OCI-LY3 (cell line): ENCODE data around the gene AKT1S1.

ENCODE experiments used
- H2AFZ ChIP-seq: fragments of 200-600, 300-600 bp; shearing (Covaris generic); 2 replicates; pipeline ENCODE4 v1.6.0; 2014; ENCODE audit warnings: antibody characterized with exemption, low read depth, low read length
- H3K27ac ChIP-seq: fragments of 200-600, 300-600 bp; sonication (generic); 2 replicates; pipeline ENCODE4 v1.5.1; 2014; ENCODE audit warnings: mild to moderate bottlenecking, low read length, moderate library complexity, mixed read lengths
- H3K27me3 ChIP-seq: fragments of 200-600, 300-600 bp; sonication (generic); 2 replicates; pipeline ENCODE4 v1.6.1; 2014; ENCODE audit warnings: low read depth, low read length, mixed read lengths
- H3K36me3 ChIP-seq: fragments of 200-600, 300-600 bp; sonication (generic); replicated peaks from 2 replicates; pipeline ENCODE3; 2014; ENCODE audit warnings: low read depth, low read length, mixed read lengths
- H3K4me1 ChIP-seq: fragments of 300-600, 200-600 bp; sonication (generic); 2 replicates; pipeline ENCODE4 v1.6.1; 2014; ENCODE audit warnings: low read length, mixed read lengths
- H3K4me2 ChIP-seq: fragments of 200-600, 300-600 bp; sonication (generic); 2 replicates; pipeline ENCODE4 v1.6.1; 2014; ENCODE audit warnings: low read length, mixed read lengths
- H3K4me3 ChIP-seq: fragments of 300-600, 200-600 bp; sonication (generic); 2 replicates; pipeline ENCODE4 v1.5.1; 2014; ENCODE audit warnings: antibody characterized with exemption, mild to moderate bottlenecking, low read length, moderate library complexity
- H3K79me2 ChIP-seq: fragments of 300-600, 200-600 bp; shearing (Covaris generic); 2 replicates; pipeline ENCODE4 v1.6.1; 2014; ENCODE audit warnings: mild to moderate bottlenecking, low read length, mixed read lengths
- H3K9ac ChIP-seq: fragments of 300-600, 200-600 bp; shearing (Covaris generic); 2 replicates; pipeline ENCODE4 v1.6.0; 2014; ENCODE audit warnings: mild to moderate bottlenecking, low read length, moderate library complexity
- H3K9me3 ChIP-seq: fragments of 200-600, 300-600 bp; shearing (Covaris generic); 2 replicates; pipeline ENCODE4 v1.6.1; 2014; ENCODE audit warnings: low read length, mixed read lengths; ENCODE audit not compliant: insufficient read depth
- H4K20me1 ChIP-seq: fragments of 200-600, 300-600 bp; sonication (generic); 2 replicates; pipeline ENCODE4 v1.6.1; 2016; ENCODE audit warnings: low read length, mixed read lengths; ENCODE audit not compliant: insufficient read depth
- CTCF ChIP-seq: fragments of 200-600, 300-600 bp; sonication (generic); IDR thresholded peaks from 2 replicates; pipeline ENCODE4 v1.5.1; 2014; ENCODE audit warnings: antibody characterized with exemption, low read length, low read depth
- EZH2phosphoT487 ChIP-seq: fragments of 200-600 bp; shearing (Covaris generic); IDR thresholded peaks from 2 replicates; pipeline ENCODE4 v1.6.1; 2018; ENCODE audit warnings: antibody characterized with exemption, mixed run types, low read depth

Gene AKT1S1

GRCh38 chr19:49879243-49879963, 2.2 kb upstream of the AKT1S1 start:
- 0 out of 2 replicates have a peak overlapping the region, but pooled peaks have one; percentile 85 for H3K4me2 ChIP-seq
- peaks cover 20% of the 10 kb centered on the region for H3K4me1 ChIP-seq
- no peaks in the 10 kb centered on the region for H3K9me3 ChIP-seq
- H4K20me1 ChIP-seq = no peaks in the 10 kb centered on the region; the same call in 1 of the 2 replicates
- TF ChIP-seq EZH2phosphoT487 (no peak), CTCF (no peak)
- H3K27ac ChIP-seq = peak overlapping the region; percentile 85; the same call in 1 of the 2 replicates
- no peak overlapping the region for H2AFZ ChIP-seq
- H3K9ac ChIP-seq = no peak overlapping the region
- no peaks in the 10 kb centered on the region for H3K27me3 ChIP-seq
- H3K36me3 ChIP-seq = peaks cover 52% of the 10 kb centered on the region
- H3K4me3 ChIP-seq = no peak overlapping the region
- peaks cover 31% of the 10 kb centered on the region for H3K79me2 ChIP-seq

DNA sequence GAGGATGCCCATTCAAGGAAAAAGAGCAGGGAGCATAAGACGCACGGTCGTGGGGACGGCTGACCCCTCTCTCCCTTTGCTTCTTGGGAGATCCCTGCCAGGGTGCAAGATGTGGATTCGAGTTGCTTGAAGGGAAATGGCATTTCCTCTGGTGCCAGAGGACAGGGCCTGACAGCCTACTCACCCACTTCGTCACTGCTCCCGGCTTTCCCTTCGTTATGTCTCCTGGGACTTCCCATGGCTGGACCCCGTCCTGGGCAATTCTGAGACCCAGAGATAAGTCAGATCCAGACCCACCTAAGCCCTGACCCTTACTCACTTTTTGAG, 1.6 kb upstream of the AKT1S1 start:
- TF ChIP-seq EZH2phosphoT487 (no peak), CTCF (no peak)
- Histone ChIP-seq H3K9me3 (no peaks in the 10 kb centered on the region), H2AFZ (no peak overlapping the region), H3K79me2 (peaks cover 33% of the 10 kb centered on the region), H3K4me3 (peak overlapping the region; percentile 88), H3K9ac (0 out of 2 replicates have a peak overlapping the region, but pooled peaks have one; percentile 90), H4K20me1 (no peaks in the 10 kb centered on the region; the same call in 1 of the 2 replicates), H3K27ac (peak overlapping the region; percentile 85; the same call in 1 of the 2 replicates), H3K4me2 (peak overlapping the region; percentile 85), H3K27me3 (no peaks in the 10 kb centered on the region), H3K4me1 (peaks cover 20% of the 10 kb centered on the region), H3K36me3 (peaks cover 45% of the 10 kb centered on the region)

GRCh38 chr19:49877879-49878743, 956 bp upstream of the AKT1S1 start:
- Histone ChIP-seq H2AFZ (peak overlapping the region; percentile 67; the same call in 1 of the 2 replicates), H3K9ac (peak overlapping the region; percentile 90), H3K36me3 (peaks cover 39% of the 10 kb centered on the region), H3K4me2 (peak overlapping the region; percentile 85), H4K20me1 (no peaks in the 10 kb centered on the region; the same call in 1 of the 2 replicates), H3K9me3 (no peaks in the 10 kb centered on the region), H3K27me3 (no peaks in the 10 kb centered on the region), H3K4me1 (peaks cover 20% of the 10 kb centered on the region), H3K79me2 (peaks cover 33% of the 10 kb centered on the region), H3K27ac (peak overlapping the region; percentile 85), H3K4me3 (peak overlapping the region; percentile 88)
- no peak for TF ChIP-seq CTCF
- no peak for TF ChIP-seq EZH2phosphoT487
